Stimulated activated naive CD8-positive, alpha-beta T cell treated with anti-CD3 and anti-CD28 coated beads, Interleukin-15, Interleukin-2, amounts not matched to agents 100 U/mL and 50 U/mL, for 24 hours (primary cell): ENCODE data around the gene RGR.

Source experiments
- ATAC-seq: fragments of 150-1000 bp; cut with Tn5 transposase; one replicate; pipeline ENCODE4 v1.10.0; 2021
- DNase-seq: peaks from one replicate; pipeline ENCODE4 v3.0.0; 2021

The RGR gene

GRCh38 chr10:84244651-84245270, at the start of gene RGR:
RGR (plus strand) TSS chr10:84245053; CDS start chr10:84245091, 38 bp downstream.
- ATAC-seq = no peak
- no peak for DNase-seq

GRCh38 chr10:84196083-84196482, 48.8 kb upstream of the RGR start:
- ATAC-seq (no peak), DNase-seq (no peak)

DNA sequence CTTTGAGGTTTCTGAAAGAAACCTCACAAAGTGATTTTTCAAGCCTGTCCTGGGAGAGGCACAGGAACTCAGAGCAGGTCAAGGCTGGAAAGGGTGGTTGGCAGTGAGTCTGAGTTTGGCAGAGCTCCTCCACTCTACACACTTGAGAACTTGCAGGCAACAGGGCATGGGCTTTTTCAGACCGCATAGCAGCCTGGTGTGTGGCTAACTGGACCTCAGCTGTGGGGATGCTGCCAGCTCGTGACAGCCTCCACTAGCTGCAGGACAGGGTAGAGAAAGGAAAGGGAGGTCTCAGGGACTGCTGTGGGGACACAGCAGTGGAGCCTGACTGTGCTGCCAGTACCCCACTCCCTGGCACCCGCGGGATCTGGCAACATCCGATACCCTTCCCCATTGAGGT, 47.9 kb upstream of the RGR start:
- ATAC-seq (no peak), DNase-seq (no peak)

- ATAC-seq (no peak), DNase-seq (no peak)
Observed at GRCh38 chr10:84197643-84198042, 47.2 kb upstream of the RGR start.

DNA sequence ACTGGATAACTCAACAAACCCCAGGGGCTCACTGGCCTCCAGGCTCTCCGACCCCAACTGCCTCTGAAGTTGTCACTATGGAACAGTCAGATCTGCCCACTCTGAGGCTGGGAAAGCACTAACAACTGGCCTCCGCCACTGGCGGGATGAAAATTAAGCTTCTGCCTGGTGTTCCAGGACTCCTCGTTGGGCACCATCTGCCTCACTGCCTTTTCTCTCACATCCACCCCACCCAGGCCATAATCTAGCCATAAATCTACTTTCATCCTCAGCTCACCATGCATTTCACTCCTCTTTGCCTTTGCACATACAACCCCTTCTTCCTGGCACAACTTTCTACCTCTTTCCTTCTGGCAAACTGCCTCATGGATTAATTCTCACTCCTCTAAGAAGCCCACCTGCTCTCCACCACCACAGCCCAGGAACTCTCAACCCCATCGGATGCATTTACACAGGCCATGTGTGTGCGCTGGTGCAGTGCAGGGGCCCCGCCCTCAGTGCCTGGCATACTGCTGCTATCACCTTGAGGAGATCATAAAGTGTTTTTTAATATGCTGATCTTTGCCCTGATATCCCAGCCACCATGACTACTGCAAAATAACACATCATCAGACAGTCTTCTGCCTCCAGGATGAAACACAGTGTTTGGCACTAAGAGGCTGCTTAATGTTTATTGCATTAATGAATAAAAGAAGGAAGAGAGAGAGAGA, 46.5 kb upstream of the RGR start:
- DNase-seq (no peak), ATAC-seq (no peak)

DNA sequence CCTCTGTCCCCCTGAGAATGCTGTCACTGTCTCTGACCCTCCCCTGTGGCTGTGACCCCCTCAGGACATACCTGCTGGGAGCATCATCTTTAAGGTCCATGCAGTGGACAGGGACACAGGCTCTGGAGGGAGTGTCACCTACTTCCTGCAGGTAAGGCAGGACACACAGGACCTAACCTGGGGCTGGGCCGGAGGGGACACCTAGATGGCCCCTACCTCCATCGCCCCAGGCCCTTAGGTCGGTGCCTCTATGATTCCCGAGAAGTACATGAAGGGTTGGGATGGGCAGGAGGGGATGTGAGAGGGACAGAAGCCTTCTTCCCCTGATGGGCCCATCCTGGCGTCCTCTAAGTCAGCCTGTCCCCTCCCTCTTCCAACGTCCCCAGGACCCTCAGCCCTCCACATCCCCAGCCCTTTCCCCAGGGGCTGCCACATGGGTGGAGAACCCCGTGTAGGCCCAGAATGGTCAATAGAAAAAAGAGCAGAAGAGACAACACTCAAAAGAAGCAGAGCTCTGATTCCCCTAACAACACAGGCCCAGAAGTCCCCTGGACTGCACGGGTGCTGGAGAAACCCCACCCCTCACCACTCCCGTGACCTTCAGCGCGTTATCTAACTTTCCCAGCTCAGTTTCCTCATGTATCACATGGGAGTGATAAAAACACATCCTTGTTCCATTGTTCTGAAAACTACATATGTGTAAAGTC, 44.2 kb upstream of the RGR start:
- no peak for DNase-seq
- ATAC-seq = no peak

DNA sequence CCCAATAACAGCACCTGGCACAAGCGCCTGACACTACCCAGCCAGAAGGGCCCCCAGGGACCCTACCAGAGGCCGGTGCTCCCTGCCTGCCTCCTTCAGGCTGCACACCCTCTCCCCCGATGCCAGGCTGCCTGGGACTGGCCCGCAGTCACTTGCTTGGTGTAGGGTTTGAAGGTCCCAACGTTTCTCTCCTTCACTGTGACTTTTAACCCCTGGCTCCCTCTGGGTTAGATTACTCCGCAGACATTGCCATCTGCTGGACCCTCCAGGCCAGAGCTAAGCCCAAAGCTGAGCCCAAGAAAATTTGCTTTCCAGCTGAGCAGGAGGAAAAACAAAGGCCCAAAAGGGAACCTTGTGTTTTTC, 43.6 kb upstream of the RGR start:
- DNase-seq (no peak), ATAC-seq (no peak)

GRCh38 chr10:84201682-84202081, 43.2 kb upstream of the RGR start:
- DNase-seq = no peak

DNA sequence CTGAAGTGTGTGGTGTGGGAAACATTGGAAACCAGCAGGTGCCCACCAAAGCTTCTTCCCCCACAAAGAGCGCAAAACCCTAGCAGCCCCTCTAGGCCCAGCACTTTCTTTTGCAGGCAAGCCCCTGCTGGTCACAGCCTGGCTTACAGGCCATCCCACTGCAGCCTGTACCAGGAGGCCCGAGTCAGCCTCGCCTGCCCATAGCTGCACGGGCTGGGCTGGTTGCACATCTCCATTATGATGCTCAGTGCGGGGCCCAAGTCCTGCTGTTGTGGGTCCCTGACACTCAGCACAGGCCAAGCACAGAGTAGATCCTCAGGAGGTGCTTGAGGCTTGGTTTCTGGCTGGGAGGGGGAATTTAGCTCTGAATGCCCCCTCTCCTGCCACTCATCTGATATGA, 42.5 kb upstream of the RGR start:
- ATAC-seq = no peak
- no peak for DNase-seq

More at GRCh38 chr10:84201682-84202081, 43.2 kb upstream of the RGR start:
- no peak for ATAC-seq

GRCh38 chr10:84204122-84204521, 40.7 kb upstream of the RGR start:
- ATAC-seq (no peak), DNase-seq (no peak)

- ATAC-seq = no peak
- DNase-seq = no peak
Observed at GRCh38 chr10:84204610-84205009, 40.2 kb upstream of the RGR start.

DNA sequence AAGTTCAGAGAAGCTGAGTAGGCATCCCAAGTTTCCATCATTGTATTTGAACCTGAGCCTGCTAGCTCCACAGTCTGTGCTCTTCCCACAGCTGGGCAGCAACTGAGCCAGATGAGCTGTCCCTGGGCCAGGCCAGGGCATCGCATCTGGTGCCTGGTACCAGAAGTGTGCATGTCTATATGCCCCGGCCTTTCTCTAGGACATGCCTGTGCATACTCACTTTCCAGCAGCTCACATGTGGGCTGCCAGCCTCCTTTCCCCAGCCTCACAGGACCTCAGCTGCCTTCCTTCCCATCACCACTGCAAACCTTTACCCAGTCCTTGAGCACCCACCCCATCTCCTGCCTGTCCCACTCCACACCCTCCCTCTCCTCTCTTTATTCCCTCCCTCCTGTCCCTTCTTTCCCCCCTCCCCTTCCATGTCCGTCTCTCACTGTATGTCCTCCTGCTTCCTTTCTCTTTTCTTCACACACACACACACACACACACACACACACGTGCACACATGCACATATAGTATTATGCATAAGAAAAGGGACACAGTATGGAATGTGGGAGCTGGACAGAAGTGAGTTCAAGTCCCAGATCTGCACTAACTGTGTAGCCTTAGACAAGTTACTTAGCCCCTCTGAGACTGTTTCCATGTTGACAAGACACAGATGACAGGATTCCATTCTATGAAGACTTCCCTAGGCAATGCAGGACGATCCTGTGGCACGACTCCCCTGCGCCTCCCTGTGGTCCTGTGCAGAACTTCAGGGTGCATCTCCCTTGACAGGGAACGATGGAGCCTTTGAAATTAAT, 39.6 kb upstream of the RGR start:
- peak; percentile 73 for ATAC-seq
- peak; percentile 80 for DNase-seq

DNA sequence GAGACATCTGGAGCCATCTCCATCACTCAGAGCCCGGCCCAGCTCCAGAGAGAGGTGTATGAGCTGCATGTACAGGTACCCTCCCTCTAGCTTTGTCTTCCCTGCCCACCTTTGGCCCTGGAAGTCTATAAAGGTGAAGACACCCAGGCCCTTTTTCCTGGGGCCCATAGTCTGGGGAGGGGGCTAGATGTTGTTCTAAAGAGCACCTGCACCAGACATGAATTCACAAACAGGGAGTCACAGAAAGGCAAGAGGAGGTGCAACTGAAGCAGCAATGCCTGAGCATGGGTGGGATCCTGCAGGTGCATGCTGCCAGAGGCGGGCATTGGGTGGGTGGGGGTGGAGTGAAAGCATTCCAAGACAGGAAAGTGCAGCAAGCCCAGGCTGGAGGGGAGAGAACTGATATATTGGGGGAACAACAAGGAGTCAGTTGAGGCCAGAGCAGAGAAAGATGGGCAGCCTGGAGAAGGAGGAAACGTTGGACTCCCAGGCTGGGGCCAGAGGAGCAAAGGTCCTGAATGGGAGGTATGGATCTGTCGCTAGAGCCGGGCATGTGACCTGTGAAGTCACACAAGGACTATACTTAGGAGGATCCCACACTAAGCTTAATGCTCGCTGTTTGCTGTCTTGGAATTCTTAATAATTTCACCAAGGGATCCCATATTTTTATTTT, 38.9 kb upstream of the RGR start:
- DNase-seq (no peak), ATAC-seq (no peak)

DNA sequence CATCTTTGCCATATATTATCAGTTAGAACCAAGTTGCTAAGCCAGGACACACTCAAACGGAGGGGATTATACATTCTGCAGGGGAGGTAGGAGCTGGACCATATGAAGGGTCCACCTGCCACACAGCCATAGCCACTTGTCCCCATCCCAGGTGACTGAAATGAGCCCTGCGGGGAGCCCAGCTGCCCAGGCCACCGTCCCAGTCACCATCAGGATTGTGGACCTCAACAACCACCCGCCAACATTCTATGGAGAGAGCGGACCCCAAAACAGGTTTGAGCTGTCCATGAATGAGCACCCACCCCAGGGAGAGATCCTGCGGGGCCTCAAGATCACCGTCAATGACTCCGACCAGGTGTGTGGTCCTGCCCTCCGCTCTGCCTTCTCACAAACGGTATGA, 36.8 kb upstream of the RGR start:
- ATAC-seq (no peak), DNase-seq (no peak)

DNA sequence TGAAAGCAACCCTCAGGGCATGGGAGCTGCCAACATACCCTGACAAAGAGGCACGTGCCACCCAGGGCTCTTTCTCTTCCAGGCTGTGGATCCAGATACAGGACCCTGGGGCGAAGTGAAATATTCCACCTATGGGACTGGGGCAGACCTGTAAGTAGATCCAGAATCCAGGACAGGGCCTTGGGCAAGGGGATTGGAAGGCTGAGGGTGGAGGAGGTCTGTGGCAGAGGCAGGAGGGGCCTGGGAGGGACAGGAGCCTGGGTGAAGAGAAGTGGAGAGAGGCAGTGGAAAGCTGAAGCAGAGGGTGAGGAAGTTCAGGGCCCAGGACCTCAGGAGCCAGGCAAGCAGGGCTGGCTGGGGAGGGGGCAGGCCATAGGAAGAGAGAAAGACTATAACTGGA, 33.3 kb upstream of the RGR start:
- DNase-seq (no peak), ATAC-seq (no peak)

DNA sequence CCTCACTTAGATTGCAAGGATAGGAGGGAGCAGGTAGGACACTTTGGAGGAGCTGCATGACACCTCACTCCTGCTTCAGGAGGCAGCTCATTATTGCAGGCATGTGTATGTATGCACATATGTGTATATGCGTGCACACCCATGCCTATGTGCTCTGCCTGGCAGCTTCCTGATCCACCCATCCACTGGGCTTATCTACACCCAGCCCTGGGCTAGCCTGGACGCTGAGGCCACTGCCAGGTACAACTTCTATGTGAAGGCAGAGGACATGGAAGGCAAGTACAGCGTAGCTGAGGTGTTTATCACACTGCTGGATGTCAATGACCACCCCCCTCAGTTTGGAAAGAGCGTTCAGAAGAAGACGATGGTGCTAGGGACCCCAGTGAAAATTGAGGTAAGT, 32.8 kb upstream of the RGR start:
- DNase-seq (no peak), ATAC-seq (no peak)

DNA sequence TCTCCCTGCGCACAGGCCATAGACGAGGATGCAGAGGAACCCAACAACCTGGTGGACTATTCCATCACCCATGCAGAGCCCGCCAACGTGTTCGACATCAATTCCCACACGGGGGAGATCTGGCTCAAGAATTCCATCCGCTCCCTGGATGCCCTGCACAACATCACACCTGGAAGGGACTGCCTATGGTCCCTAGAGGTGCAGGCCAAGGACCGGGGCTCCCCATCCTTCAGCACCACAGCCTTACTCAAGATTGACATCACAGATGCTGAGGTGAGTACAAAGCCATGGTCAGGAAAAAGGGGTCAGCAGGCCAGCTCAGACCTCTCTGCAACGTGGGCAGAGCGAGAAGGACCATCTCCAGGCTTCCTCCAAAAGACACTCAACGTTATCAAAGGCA, 31.8 kb upstream of the RGR start:
- no peak for ATAC-seq
- DNase-seq = no peak

GRCh38 chr10:84214046-84214572, 30.7 kb upstream of the RGR start:
- DNase-seq = no peak
- no peak for ATAC-seq

- ATAC-seq = peak; percentile 45
- peak; percentile 46 for DNase-seq
Observed at GRCh38 chr10:84214612-84215235, 30.1 kb upstream of the RGR start.

GRCh38 chr10:84216834-84217233, 28.0 kb upstream of the RGR start:
- ATAC-seq = no peak
- no peak for DNase-seq

DNA sequence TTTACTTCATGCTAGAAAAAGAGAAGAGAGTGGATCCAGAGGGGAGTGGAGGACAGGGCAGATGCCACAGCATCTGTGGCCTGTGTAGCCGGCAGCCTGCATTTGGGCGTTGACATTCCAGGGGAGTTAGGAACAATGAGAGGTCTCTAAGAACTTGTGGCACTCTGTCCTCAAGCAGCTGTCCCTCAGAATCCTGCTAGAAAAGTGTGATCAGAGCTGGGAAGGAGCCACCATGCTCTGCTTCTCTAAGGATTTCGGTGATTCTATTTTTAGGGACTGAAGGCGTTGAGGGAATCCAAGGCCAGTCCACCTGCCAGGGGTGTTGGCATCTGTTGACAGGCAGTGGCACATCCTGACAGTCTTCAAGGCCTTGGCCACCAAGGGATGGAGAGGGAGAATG, 27.1 kb upstream of the RGR start:
- ATAC-seq = no peak

More for the DNA sequence above, 27.1 kb upstream of the RGR start:
- DNase-seq = no peak
